NT2/D1 (cell line): Measurements from ENCODE around the gene HEMK1.

ENCODE experiments used
- SUZ12 ChIP-seq: IDR thresholded peaks from 2 replicates; pipeline ENCODE4 v1.6.1; 2011; ENCODE audit not compliant: insufficient read length, insufficient read depth; ENCODE audit errors: extremely low read depth
- YY1 ChIP-seq: IDR thresholded peaks from 2 replicates; pipeline ENCODE4 v1.6.1; 2011; ENCODE audit not compliant: insufficient read length, insufficient read depth
- ZNF274 ChIP-seq: IDR thresholded peaks from 2 replicates; pipeline ENCODE4 v1.6.1; 2011; ENCODE audit warnings: mild to moderate bottlenecking, low read depth, low read length

- TF ChIP-seq ZNF274: no peak
- TF ChIP-seq YY1: no peak
- no peak for TF ChIP-seq SUZ12
Observed at GRCh38 chr3:50644561-50644960, 75.2 kb downstream of the HEMK1 start.
